MM.1S (cell line): ENCODE data around the gene COL20A1.
A peak's percentile ranks its signal among the peaks of the same experiment; 100 is the strongest.

Experiments
- DNase-seq: peaks from one replicate; pipeline ENCODE4 v3.0.0-alpha.2; 2015
- H2AFZ ChIP-seq: fragments of 300-600 bp; sonication (generic); 2 replicates; pipeline ENCODE4 v1.6.0; 2016; ENCODE audit warnings: antibody characterized with exemption, low read length
- H3F3A ChIP-seq: fragments of 300-600 bp; sonication (generic); 2 replicates; pipeline ENCODE4 v1.6.1; 2016; ENCODE audit warnings: mild to moderate bottlenecking, antibody characterized with exemption, low read length, moderate library complexity, mixed read lengths; ENCODE audit not compliant: insufficient read depth
- H3K27ac ChIP-seq: fragments of 300-600 bp; sonication (generic); 2 replicates; pipeline ENCODE4 v1.5.1; 2016; ENCODE audit warnings: mild to moderate bottlenecking, low read length
- H3K27me3 ChIP-seq: fragments of 300-600 bp; sonication (generic); replicated peaks from 2 replicates; pipeline ENCODE4 v1.6.0; 2016; ENCODE audit warnings: low read length; ENCODE audit not compliant: insufficient read depth
- H3K36me3 ChIP-seq: fragments of 300-600 bp; sonication (generic); replicated peaks from 2 replicates; pipeline ENCODE4 v1.6.1; 2016; ENCODE audit warnings: mild to moderate bottlenecking, low read length, mixed read lengths; ENCODE audit not compliant: insufficient read depth
- H3K4me1 ChIP-seq: fragments of 300-600 bp; sonication (generic); 2 replicates; pipeline ENCODE4 v1.6.1; 2016; ENCODE audit warnings: low read length, mixed read lengths
- H3K4me2 ChIP-seq: fragments of 300-600 bp; sonication (generic); 2 replicates; pipeline ENCODE4 v1.6.0; 2016; ENCODE audit warnings: low read depth, low read length
- H3K4me3 ChIP-seq: fragments of 300-600 bp; sonication (generic); 2 replicates; pipeline ENCODE4 v1.5.1; 2016; ENCODE audit warnings: low read length, mixed read lengths
- H3K79me2 ChIP-seq: fragments of 300-600 bp; sonication (generic); 2 replicates; pipeline ENCODE4 v1.6.1; 2016; ENCODE audit warnings: mixed run types, low read length, mixed read lengths
- H3K9ac ChIP-seq: fragments of 300-600 bp; sonication (generic); 2 replicates; pipeline ENCODE4 v1.6.1; 2016; ENCODE audit warnings: low read length, mixed read lengths
- H3K9me2 ChIP-seq: fragments of 300-600 bp; sonication (generic); replicated peaks from 2 replicates; pipeline ENCODE4 v1.6.1; 2016; ENCODE audit warnings: mild to moderate bottlenecking, low read length, mixed read lengths; ENCODE audit not compliant: insufficient read depth
- H3K9me3 ChIP-seq: fragments of 300-600 bp; sonication (generic); replicated peaks from 2 replicates; pipeline ENCODE4 v1.6.1; 2016; ENCODE audit warnings: mild to moderate bottlenecking, low read length, mixed read lengths; ENCODE audit not compliant: insufficient read depth
- H4K20me1 ChIP-seq: fragments of 300-600 bp; sonication (generic); 2 replicates; pipeline ENCODE4 v1.6.1; 2016; ENCODE audit warnings: mild to moderate bottlenecking, low read length, moderate library complexity, mixed read lengths; ENCODE audit not compliant: insufficient read depth
- CTCF ChIP-seq: fragments of 300-600 bp; sonication (generic); IDR thresholded peaks from 2 replicates; pipeline ENCODE4 v1.5.1; 2016; ENCODE audit warnings: antibody characterized with exemption, low read length, mixed read lengths
- EZH2 ChIP-seq: fragments of 300-600 bp; sonication (generic); optimal IDR thresholded peaks from 2 replicates; pipeline ENCODE3; 2017; ENCODE audit warnings: low read depth, mild to moderate bottlenecking, antibody characterized with exemption, low read length, mixed read lengths
- EZH2phosphoT487 ChIP-seq: fragments of 300-600 bp; sonication (generic); IDR thresholded peaks from 2 replicates; pipeline ENCODE4 v1.6.1; 2018; ENCODE audit warnings: antibody characterized with exemption, low read length

Gene COL20A1

GRCh38 chr20:63381781-63382431 is 88.9 kb downstream of the COL20A1 start:
- DNase-seq = no peak
- H3K4me1 ChIP-seq = no peaks in the 10 kb centered on the region
- TF ChIP-seq CTCF (peak; percentile 90), EZH2phosphoT487 (no peak)

GRCh38 chr20:63382551-63383300 is 89.7 kb downstream of the COL20A1 start:
- H3F3A ChIP-seq = no peaks in the 10 kb centered on the region
- H3K9me2 ChIP-seq = no peaks in the 10 kb centered on the region
- H3K4me2 ChIP-seq = no peak overlapping the region
- no peaks in the 10 kb centered on the region for H3K4me1 ChIP-seq
- no peak overlapping the region for H3K4me3 ChIP-seq
- no peak overlapping the region for H3K27ac ChIP-seq
- H3K79me2 ChIP-seq = no peaks in the 10 kb centered on the region
- TF ChIP-seq CTCF (no peak), EZH2phosphoT487 (no peak), EZH2 (no peak)
- H4K20me1 ChIP-seq = no peaks in the 10 kb centered on the region
- no peaks in the 10 kb centered on the region for H3K36me3 ChIP-seq
- no peak for DNase-seq
- no peak overlapping the region for H3K9ac ChIP-seq
- H3K9me3 ChIP-seq = no peaks in the 10 kb centered on the region
- no peak overlapping the region for H2AFZ ChIP-seq
- peaks cover 84% of the 10 kb centered on the region for H3K27me3 ChIP-seq

More at GRCh38 chr20:63381781-63382431, 88.9 kb downstream of the COL20A1 start:
- no peak overlapping the region for H3K4me2 ChIP-seq
- no peak overlapping the region for H3K27ac ChIP-seq
- H4K20me1 ChIP-seq = no peaks in the 10 kb centered on the region
- H2AFZ ChIP-seq = no peak overlapping the region
- no peaks in the 10 kb centered on the region for H3K9me2 ChIP-seq
- no peaks in the 10 kb centered on the region for H3F3A ChIP-seq
- H3K27me3 ChIP-seq = peaks cover 90% of the 10 kb centered on the region
- H3K9me3 ChIP-seq = no peaks in the 10 kb centered on the region
- H3K4me3 ChIP-seq = no peak overlapping the region
- no peaks in the 10 kb centered on the region for H3K79me2 ChIP-seq
- H3K36me3 ChIP-seq = no peaks in the 10 kb centered on the region
- H3K9ac ChIP-seq = no peak overlapping the region

GRCh38 chr20:63383556-63383955 is 90.6 kb downstream of the COL20A1 start:
- no peak overlapping the region for H3K9ac ChIP-seq
- H3K9me2 ChIP-seq = no peaks in the 10 kb centered on the region
- peaks cover 83% of the 10 kb centered on the region for H3K27me3 ChIP-seq
- no peaks in the 10 kb centered on the region for H4K20me1 ChIP-seq
- no peaks in the 10 kb centered on the region for H3K9me3 ChIP-seq
- no peak overlapping the region for H3K4me3 ChIP-seq
- no peak overlapping the region for H3K27ac ChIP-seq
- no peak overlapping the region for H2AFZ ChIP-seq
- no peak overlapping the region for H3K4me2 ChIP-seq
- no peaks in the 10 kb centered on the region for H3F3A ChIP-seq
- TF ChIP-seq EZH2phosphoT487 = no peak
- TF ChIP-seq CTCF = no peak
- no peak for TF ChIP-seq EZH2
- DNase-seq = no peak
- no peaks in the 10 kb centered on the region for H3K36me3 ChIP-seq
- H3K4me1 ChIP-seq = no peaks in the 10 kb centered on the region
- no peaks in the 10 kb centered on the region for H3K79me2 ChIP-seq
